Erythroblast (primary cell): ENCODE measurements around the gene CPN2.

ENCODE experiments used
- GATA1 ChIP-seq: IDR thresholded peaks from 2 replicates; pipeline ENCODE4 v1.6.1; 2011; ENCODE audit warnings: low read depth, mild to moderate bottlenecking, control low read depth, low read length, moderate library complexity
- POLR2A ChIP-seq: IDR thresholded peaks from 2 replicates; pipeline ENCODE4 v1.6.1; 2011; ENCODE audit warnings: mild to moderate bottlenecking, low read length

GRCh38 chr3:194330160-194330559 is 21.0 kb downstream of the CPN2 start:
- TF ChIP-seq POLR2A (no peak), GATA1 (no peak)
